DND-41 (cell line): ENCODE results near the gene LRRC42.

Experiments used
- CTCF ChIP-seq: IDR thresholded peaks from 2 replicates; pipeline ENCODE4 v1.5.1; 2012; ENCODE audit warnings: borderline replicate concordance, low read length, moderate library complexity, mild to moderate bottlenecking; ENCODE audit not compliant: poor library complexity, severe bottlenecking; ENCODE audit errors: extremely low read depth
- EZH2 ChIP-seq: IDR thresholded peaks from 3 replicates; pipeline ENCODE4 v1.6.1; 2012; ENCODE audit warnings: borderline replicate concordance, low read depth, mild to moderate bottlenecking, moderate library complexity, low read length, inconsistent platforms; ENCODE audit not compliant: severe bottlenecking

- TF ChIP-seq CTCF, result no peak
- TF ChIP-seq EZH2, result no peak
These were observed 49.4 kb upstream of the LRRC42 start for GRCh38 chr1:53896635-53897229.
